ENCODE results near the gene CLHC1. TPM values are rescaled to one million over a fixed set of nuclear protein-coding genes. Genes with fewer than 3 reads are reported as not detected.

CLHC1 gene
- total and polyA plus RNA-seq, 4 donors: 2.3 to 33.8 (median 12.2) TPM

- Histone ChIP-seq H3K4me1 (ENCODE audit: control insufficient read depth in 5 of 5, insufficient read depth in 5 of 5, low read length in 5 of 5) (peaks cover 0 to 14% (median 7%) of the 10 kb centered on the region in 5 donors), H3K4me3 (no peak overlapping the region), H3K27ac (ENCODE audit: low read depth in 1 of 2, low read length in 1 of 2) (no peak overlapping the region), H3K9me3 (ENCODE audit: control insufficient read depth in 4 of 4, insufficient read depth in 3 of 4, low read length in 3 of 4) (no peaks in the 10 kb centered on the region), H3K36me3 (ENCODE audit: control insufficient read depth in 4 of 4, insufficient read depth in 4 of 4, low read length in 4 of 4) (peaks cover 10 to 38% (median 24%) of the 10 kb centered on the region in 4 donors), H3K9ac (ENCODE audit: insufficient read depth in 1 of 2, low read length in 2 of 2) (no peak overlapping the region), H3K27me3 (ENCODE audit: control insufficient read depth in 3 of 3, insufficient read depth in 3 of 3, low read length in 2 of 3) (no peaks in the 10 kb centered on the region)
- no peak for TF ChIP-seq CTCF (IDR thresholded peaks at IDR 0.05; ENCODE audit: control extremely low read depth, extremely low read depth)
- DNase-seq (no peak), ATAC-seq (ENCODE audit: insufficient read depth, low FRiP score) (no peak)
- 93% methylated on average over 2 of the region's 2 CpGs for WGBS, 2 donors
These were observed 5.0 kb upstream of the CLHC1 start for GRCh38 chr2:55236992-55237543.

- 71 to 88% methylated on average over 3 of the region's 3 CpGs for WGBS, 2 donors
- peaks cover 9 to 33% (median 24%) of the 10 kb centered on the region in 4 donors for H3K36me3 ChIP-seq (ENCODE audit: control insufficient read depth in 4 of 4, insufficient read depth in 4 of 4, low read length in 4 of 4)
These were observed 3.8 kb upstream of the CLHC1 start for GRCh38 chr2:55235724-55236538.

DNA sequence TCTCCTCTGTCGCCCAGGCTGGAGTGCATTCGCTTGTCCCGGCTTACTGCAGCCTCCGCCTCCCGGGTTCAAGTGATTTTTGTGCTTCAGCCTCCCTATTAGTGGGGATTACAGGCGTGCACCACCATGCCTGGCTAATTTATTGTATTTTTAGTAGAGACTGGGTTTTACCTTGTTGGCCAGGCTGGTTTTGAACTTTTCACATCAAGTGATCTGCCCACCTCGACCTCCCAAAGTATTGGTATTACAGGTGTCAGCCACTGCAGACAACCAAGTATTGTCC is 1.5 kb upstream of the CLHC1 start:
- Histone ChIP-seq H3K9me3 (ENCODE audit: control insufficient read depth in 4 of 4, insufficient read depth in 3 of 4, low read length in 3 of 4) (no peaks in the 10 kb centered on the region), H3K27ac (ENCODE audit: low read depth in 1 of 2, low read length in 1 of 2) (peak overlapping the region in 1 of 2 donors; percentile 45), H3K9ac (ENCODE audit: insufficient read depth in 1 of 2, low read length in 2 of 2) (peak overlapping the region in 1 of 2 donors; percentile 95), H3K27me3 (ENCODE audit: control insufficient read depth in 3 of 3, insufficient read depth in 3 of 3, low read length in 2 of 3) (no peaks in the 10 kb centered on the region), H3K4me1 (ENCODE audit: control insufficient read depth in 5 of 5, insufficient read depth in 5 of 5, low read length in 5 of 5) (peaks cover 0 to 18% (median 7%) of the 10 kb centered on the region in 5 donors), H3K4me3 (peak overlapping the region; percentile 95), H3K36me3 (ENCODE audit: control insufficient read depth in 4 of 4, insufficient read depth in 4 of 4, low read length in 4 of 4) (peaks cover 9 to 29% (median 24%) of the 10 kb centered on the region in 4 donors)
- no peak for TF ChIP-seq CTCF (IDR thresholded peaks at IDR 0.05; ENCODE audit: control extremely low read depth, extremely low read depth)
- WGBS, 2 donors: 76 to 79% methylated on average over 7 of the region's 7 CpGs
- DNase-seq (no peak), ATAC-seq (ENCODE audit: insufficient read depth, low FRiP score) (no peak)

More at GRCh38 chr2:55235724-55236538, 3.8 kb upstream of the CLHC1 start:
- peaks cover 0 to 18% (median 7%) of the 10 kb centered on the region in 5 donors for H3K4me1 ChIP-seq (ENCODE audit: control insufficient read depth in 5 of 5, insufficient read depth in 5 of 5, low read length in 5 of 5)
- H3K9me3 ChIP-seq (ENCODE audit: control insufficient read depth in 4 of 4, insufficient read depth in 3 of 4, low read length in 3 of 4): no peaks in the 10 kb centered on the region
- no peak overlapping the region for H3K9ac ChIP-seq (ENCODE audit: insufficient read depth in 1 of 2, low read length in 2 of 2)
- H3K27me3 ChIP-seq (ENCODE audit: control insufficient read depth in 3 of 3, insufficient read depth in 3 of 3, low read length in 2 of 3): no peaks in the 10 kb centered on the region
- H3K27ac ChIP-seq (ENCODE audit: low read depth in 1 of 2, low read length in 1 of 2): no peak overlapping the region
- TF ChIP-seq CTCF (IDR thresholded peaks at IDR 0.05; ENCODE audit: control extremely low read depth, extremely low read depth): no peak
- no peak overlapping the region for H3K4me3 ChIP-seq
- ATAC-seq (ENCODE audit: insufficient read depth, low FRiP score) (no peak), DNase-seq (no peak)

All from lung (tissue), 12 donors.